Measurements from ENCODE around the gene ATP8B1. TPM values are rescaled to one million over a fixed set of nuclear protein-coding genes. Genes with fewer than 3 reads are reported as not detected.

The ATP8B1 gene
- total RNA-seq, 1 experiment from 2014 or later: 5.6 TPM

- TF ChIP-seq HMGXB4 (CRISPR knock-in tag; IDR thresholded peaks at IDR 0.05) (no peak), CBFB (CRISPR knock-in tag; IDR thresholded peaks at IDR 0.05; ENCODE audit: low read depth) (no peak), ZNF281 (CRISPR knock-in tag; IDR thresholded peaks at IDR 0.05) (0 out of 2 replicates have a peak, but pooled peaks have one; percentile 52), ZNF671 (CRISPR knock-in tag; IDR thresholded peaks at IDR 0.05) (no peak), TEAD4 (CRISPR knock-in tag; IDR thresholded peaks at IDR 0.05) (no peak), GTF2I (CRISPR knock-in tag; conservative IDR thresholded peaks at IDR 0.05) (no peak), TEAD1 (CRISPR knock-in tag; IDR thresholded peaks at IDR 0.05) (no peak), CDX4 (CRISPR knock-in tag; IDR thresholded peaks at IDR 0.05; ENCODE audit: borderline replicate concordance) (no peak), FOXP4 (CRISPR knock-in tag; IDR thresholded peaks at IDR 0.05) (peak; percentile 57; the same call in 1 of the 2 replicates), PRRX2 (CRISPR knock-in tag; IDR thresholded peaks at IDR 0.05) (no peak), CREB1 (CRISPR knock-in tag; IDR thresholded peaks at IDR 0.05) (no peak), FOXP1 (CRISPR knock-in tag; IDR thresholded peaks at IDR 0.05; ENCODE audit: borderline replicate concordance) (no peak), ZNF512 (CRISPR knock-in tag; IDR thresholded peaks at IDR 0.05; ENCODE audit: borderline replicate concordance) (no peak), ZNF219 (CRISPR knock-in tag; IDR thresholded peaks at IDR 0.05; ENCODE audit: borderline replicate concordance) (no peak), KAT7 (CRISPR knock-in tag; IDR thresholded peaks at IDR 0.05; ENCODE audit: borderline replicate concordance) (no peak), MAX (CRISPR knock-in tag; IDR thresholded peaks at IDR 0.05) (peak; percentile 79), AR (CRISPR knock-in tag; IDR thresholded peaks at IDR 0.05) (no peak), NFE2L1 (CRISPR knock-in tag; IDR thresholded peaks at IDR 0.05) (no peak), ZNF138 (CRISPR knock-in tag; conservative IDR thresholded peaks at IDR 0.05) (peak; percentile 24; the same call in 1 of the 2 replicates), EMX1 (CRISPR knock-in tag; IDR thresholded peaks at IDR 0.05) (no peak), JAZF1 (CRISPR knock-in tag; IDR thresholded peaks at IDR 0.05) (no peak), E2F5 (CRISPR knock-in tag; IDR thresholded peaks at IDR 0.05) (no peak), PREB (CRISPR knock-in tag; IDR thresholded peaks at IDR 0.05; ENCODE audit: borderline replicate concordance) (no peak), IRF2 (CRISPR knock-in tag; IDR thresholded peaks at IDR 0.05; ENCODE audit: borderline replicate concordance, low read depth) (no peak)
Observed at GRCh38 chr18:57803103-57803969, at the start of gene ATP8B1 (continued).
